ENCODE data around the gene FANCL. TPM values are rescaled to one million over a fixed set of nuclear protein-coding genes. Genes with fewer than 3 reads are reported as not detected.

FANCL gene
- total and polyA plus RNA-seq, 7 donors, result 7.2 to 38.3 (median 14.5) TPM

- intact Hi-C loops (cut with DNase I), result no loop called here
- H3K36me3 ChIP-seq, result no peaks in the 10 kb centered on the region
- no peak overlapping the region for H3K27ac ChIP-seq
- no peaks in the 10 kb centered on the region for H3K27me3 ChIP-seq
- no peak for DNase-seq
- no peak overlapping the region for H3K4me3 ChIP-seq
- no peaks in the 10 kb centered on the region for H3K9me3 ChIP-seq
- no peaks in the 10 kb centered on the region for H3K4me1 ChIP-seq
- 96 to 98% methylated on average over 2 of the region's 2 CpGs for WGBS, 2 donors
- no peak for TF ChIP-seq EP300 (IDR thresholded peaks at IDR 0.05)
- no peak for TF ChIP-seq POLR2A (IDR thresholded peaks at IDR 0.05)
- TF ChIP-seq CTCF (IDR thresholded peaks at IDR 0.05), result no peak
These were observed 131.6 kb downstream of the FANCL start for GRCh38 chr2:58109481-58109880.

Other genes starting within 250 kb of the FANCL start
- 10 to 100 TPM; 22.7 to 32.8 (median 25.6) TPM for gene VRK2, start 194.5 kb downstream of the FANCL start, total RNA-seq
- gene VRK2, start 194.5 kb downstream of the FANCL start, polyA plus RNA-seq, result 10 to 100 TPM in 2 of 3 donors, 1 to 10 TPM in 1; 6.6 to 12.3 (median 11.3) TPM